ENCODE results near the gene DPYSL4.

DPYSL4 gene

DNA sequence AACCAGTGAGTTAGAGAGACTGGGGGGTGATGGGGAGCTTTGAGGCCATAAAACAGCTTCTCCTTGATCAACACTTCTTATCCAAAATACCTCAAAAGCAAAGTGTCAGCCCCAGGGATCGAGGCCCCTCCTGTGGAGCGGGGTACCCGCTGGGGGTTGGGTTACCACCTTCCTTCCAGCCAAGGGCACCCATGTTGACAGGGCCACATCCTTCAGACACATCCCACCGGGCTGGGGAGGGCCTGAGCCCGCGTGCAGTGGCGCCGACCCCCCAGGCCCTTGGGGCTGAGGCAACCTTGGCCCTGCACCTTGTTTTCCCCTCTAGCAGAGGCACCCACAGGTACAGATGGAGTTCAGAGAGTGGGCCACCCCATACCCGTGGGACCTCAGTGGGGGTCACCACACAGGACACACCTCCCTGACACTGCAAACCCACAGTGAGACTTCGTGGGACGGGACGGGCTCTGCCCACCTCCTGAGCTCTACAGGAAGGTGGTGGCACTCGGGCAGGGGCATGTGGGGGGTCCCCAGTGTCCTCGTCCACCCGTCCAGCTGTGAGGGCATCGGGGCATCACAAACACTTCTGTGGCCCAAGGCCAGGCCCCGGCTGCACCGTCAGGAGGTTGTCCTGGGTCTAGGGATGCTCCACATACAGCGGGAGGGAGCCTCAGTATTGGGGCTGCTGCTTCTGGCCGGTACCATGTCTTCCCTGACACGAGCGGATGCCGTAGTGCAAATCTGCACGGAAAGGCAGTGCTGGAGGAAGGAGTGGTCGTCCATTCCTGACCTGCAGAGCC lies 10.7 kb downstream of the DPYSL4 start:
- no peak for DNase-seq

DNA sequence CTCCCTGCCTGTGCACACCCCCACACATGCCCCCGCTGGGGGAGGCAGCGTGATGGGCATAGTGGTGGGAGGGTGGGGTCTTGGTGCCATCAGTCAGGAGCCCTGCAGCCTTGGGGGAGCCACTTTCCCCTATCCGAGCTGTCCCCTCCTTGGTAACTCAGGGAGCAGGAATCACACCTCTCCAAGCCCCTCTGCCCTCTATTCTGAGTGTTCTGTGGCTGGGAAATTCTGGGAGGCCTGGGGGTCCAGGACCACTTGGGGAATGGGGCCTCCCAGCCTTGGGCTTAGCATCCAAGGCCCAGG lies 11.3 kb downstream of the DPYSL4 start:
- no peak for DNase-seq

DNA sequence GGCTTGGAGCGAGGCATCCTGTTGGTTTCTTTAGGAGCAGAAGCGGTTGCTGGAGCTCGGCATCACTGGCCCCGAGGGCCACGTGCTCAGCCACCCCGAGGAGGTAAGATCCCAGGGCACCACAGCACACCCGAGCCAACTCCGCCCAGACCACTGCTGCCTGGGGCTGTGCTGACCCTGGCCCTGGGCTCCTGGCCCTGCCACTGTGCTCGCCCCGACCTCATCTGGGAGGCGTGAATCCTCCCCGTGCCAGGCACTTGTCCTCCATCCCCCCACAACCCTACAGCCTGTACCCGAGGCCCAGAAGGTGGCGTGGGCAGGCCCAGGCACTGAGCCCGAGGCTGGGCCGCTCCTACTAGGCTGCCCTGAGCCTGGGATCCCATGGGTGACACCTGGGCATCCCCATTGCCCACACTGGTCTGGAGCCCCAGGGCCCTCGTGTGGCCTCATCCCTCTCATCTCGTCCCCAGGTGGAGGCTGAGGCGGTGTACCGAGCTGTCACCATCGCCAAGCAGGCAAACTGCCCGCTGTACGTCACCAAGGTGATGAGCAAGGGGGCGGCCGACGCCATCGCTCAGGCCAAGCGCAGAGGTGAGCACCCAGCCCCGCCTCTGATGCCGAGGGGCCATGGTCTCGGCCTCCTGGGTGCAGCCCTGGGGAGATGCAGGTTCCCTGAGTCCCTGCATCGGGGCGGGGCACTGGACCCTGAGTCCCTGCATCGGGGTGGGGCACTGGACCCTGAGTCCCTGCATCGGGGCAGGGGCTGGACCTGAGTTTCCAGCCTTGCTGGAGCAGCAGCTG lies 11.8 kb downstream of the DPYSL4 start:
- no peak for DNase-seq

DNA sequence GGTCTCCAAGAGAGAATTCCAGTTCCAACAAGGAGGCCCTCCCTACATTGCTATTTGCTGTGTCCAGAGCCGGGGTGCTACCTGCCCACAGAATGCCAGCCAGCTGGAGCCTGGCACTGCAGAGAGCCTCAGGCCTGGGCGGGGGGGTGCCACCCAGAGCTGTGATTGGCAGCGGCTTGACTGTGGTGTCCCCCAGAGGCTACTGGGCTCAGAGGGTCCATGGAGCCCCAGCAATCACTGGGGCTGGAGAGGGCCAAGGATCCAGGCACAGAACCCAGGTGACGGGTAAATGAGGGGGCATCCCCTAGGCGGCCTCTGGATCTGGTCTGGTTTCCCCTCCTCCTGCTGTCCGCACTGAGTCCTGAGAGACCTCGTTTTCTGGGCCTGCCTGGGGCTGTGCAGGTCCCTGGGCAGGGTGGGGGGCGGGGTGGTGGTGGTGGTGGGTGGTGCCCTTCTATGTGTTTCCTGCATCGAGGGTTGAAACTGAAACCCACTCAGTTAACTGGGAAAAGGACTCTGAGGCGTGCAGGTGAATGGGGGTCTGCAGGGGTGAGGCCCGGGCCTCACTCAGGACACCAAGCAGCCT lies 12.6 kb downstream of the DPYSL4 start:
- no peak for DNase-seq

DNA sequence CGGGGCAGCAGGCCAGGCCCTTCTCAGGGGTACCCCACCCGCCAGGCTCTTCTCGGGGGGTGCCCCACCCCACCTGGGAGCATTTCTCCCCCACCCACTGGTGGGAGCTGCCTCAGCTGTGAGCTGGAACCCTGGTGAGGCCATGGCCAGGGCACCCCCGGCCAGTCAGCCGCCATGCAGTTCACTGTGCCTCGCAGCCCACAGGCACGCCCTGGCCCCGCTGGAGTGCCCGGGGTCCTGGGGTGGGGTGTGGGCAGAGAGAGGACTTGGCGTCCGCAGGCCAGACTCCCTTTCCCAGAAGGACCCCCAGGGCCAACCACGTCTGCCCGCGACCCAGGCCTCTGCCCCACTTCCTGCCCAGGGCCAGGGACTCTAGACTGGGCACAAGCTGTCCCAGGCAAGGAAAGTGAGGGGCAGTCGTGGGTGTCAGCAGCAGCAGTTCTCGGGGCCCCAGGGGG lies 13.1 kb downstream of the DPYSL4 start:
- no peak for DNase-seq

DNA sequence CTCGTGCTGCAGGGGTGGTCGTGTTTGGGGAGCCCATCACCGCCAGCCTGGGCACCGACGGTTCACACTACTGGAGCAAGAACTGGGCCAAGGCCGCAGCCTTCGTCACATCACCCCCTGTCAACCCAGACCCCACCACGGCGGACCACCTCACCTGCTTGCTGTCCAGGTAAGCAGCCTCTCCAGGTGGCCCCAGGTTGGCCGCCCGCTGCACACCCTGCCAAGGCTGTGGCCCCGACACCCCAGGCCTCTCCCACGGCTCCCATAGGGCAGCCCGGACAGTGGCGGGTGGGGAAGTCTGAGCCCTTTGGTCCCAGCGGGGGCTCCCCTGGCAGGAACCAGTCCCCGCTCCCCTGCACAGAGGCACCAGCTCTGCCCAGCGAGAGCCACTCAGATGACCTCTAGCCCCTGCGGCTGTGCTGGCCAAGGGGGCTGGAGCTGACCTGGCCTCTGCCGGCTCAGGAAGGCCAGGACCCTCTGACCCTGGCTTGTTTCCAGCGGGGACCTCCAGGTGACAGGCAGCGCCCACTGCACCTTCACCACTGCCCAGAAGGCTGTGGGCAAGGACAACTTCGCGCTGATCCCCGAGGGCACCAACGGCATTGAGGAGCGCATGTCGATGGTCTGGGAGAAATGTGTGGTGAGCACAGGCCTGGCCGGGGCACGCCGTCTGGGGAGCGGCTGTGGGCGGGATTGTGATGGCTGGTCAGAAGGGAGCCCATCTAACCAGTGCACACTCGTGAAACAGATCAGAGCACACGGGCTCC lies 13.8 kb downstream of the DPYSL4 start:
- no peak for DNase-seq

DNA sequence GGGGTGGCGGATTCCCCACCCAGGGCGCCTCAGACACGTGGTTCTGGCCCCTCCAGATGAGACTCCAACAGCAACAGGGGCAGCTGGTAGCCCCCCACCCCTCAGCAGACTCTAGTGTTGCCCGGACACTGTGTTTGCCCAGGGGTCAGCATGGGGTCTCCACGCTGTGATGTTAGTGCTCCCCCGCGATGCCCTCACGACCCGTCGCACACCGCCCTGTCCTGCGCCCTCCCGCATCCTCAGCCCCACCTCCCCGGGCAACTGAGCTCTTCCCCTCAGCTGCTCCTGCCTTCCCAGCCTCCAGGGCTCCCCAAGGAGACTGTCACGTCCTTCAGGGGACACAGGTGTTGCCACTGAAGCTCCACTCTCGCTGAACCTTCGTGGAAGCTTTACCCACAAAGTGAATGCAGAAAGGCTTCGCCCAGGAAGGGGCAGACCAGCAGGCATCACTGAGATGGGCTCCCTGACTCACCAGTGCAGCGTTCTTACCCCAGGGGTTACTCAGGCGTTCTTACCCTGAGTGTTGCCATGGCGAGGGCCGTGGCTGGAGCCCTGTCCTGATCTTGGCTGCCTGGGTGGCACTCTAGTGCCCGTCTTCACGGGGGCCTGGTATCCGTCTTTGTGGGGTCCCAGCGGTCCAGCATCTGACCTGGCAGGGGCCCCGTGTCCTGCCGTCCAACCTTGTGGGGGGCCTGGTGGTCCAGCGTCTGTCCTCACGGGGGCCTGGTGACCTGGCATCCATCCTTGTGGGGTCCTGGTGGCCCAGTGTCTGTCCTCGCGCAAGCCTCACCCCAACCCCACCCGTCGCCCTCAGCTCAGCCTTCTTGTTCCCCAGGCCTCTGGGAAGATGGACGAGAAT lies 14.6 kb downstream of the DPYSL4 start:
- DNase-seq, result no peak

DNA sequence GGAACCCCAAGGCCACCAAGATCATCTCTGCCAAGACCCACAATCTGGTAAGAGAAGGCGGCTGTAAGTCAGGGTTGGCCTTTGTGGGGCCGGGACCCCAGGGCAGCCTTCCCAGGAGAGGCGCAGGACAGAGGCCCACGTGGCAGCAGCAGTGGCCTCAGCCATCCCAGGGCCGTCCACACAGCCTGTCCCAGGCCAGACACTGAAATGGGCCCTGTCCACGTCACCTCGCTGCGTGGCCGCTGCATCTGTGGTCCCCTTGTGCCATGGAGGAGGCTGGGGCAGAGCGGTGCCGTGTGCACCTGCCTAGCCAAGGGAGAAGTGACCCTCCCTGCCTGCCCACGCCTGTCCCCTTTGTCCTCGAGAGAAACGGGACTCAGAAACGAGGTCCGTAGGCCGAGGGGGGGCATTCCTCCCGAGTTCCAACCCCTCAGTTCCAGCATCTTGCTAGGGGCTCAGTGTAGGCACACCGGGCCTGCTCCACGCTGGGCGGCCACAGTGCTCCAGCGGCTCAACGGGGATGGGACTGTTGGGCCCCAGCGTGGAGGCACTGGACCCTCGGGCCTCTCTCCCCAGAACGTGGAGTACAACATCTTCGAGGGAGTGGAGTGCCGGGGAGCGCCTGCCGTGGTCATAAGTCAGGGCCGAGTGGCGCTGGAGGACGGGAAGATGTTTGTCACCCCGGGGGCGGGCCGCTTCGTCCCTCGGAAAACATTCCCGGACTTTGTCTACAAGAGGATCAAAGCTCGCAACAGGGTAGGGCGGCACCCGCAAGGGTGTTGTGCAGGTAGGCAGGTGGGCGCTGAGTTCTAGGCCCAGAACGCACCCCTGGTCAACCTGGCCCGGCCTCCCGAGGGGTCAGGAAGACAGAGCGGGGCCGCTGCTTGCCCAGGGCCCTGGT lies 15.6 kb downstream of the DPYSL4 start:
- no peak for DNase-seq

DNA sequence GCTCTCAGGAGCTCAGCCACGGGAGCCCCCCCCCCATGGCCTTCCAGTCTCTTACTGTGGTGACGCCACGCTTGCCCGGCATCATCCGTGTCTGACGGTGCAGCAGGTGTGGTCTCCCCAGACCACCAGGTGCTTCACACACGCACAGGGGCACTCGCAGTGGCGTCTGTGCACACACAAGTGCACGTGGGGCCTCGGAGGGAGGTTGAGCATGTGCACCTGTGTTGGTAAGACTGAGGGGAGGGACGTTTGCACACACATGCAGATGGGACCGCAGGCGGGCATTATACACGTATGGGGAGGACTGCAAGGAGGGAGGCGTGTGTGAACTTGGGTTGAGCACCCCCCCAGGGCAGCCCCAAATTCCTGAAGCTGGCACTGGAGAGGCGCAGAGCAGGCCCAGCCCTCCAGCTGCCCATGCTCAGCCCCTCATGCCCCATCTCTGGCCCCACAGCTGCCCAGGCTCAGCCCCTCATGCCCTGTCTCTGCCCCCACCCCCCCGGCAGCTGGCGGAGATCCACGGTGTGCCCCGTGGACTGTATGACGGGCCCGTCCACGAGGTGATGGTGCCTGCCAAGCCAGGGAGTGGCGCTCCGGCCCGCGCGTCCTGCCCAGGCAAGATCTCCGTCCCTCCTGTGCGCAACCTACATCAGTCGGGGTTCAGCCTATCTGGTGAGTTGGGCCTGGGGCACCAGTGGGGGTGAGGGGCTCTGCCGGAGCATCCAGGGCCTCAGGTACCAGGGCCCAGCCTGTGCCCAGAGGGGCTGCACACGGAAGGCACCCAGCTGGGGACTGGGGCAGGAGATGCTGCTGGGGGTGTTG lies 16.7 kb downstream of the DPYSL4 start:
- no peak for DNase-seq

DNA sequence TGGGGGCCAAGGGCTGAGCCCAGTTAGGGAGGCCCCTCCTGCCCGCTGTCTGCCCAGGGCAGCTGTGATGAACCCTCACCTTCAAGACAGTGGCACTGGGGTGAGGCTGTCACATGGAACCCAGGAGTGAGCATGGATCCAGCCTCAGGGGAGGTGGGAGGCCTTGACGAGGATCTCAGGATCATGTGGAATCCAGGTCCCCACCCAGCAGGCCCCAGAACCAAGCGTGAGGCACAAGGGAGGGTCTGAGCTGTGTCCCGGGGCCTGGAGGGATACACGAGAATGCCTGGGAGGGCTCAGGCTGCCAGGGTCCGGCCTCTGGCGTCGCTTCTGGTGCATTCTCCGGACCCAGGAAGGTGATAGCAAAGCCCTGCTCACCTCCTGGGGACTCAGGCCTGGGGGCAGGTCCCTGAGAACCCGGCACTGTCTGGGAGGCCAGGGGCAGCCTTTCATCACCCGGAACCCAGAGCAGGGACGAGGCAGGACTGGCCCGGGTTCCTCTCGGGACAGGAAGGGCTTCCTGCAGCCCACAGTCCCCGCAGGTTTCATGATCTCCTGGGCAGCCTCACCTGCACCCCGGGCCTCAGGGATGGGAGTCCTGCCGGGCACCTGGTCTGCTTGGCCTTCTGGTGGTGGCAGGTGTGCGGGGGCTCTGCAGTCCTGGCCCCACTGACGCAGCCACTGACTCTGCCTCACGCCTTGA lies 17.5 kb downstream of the DPYSL4 start:
- DNase-seq, result no peak

DNA sequence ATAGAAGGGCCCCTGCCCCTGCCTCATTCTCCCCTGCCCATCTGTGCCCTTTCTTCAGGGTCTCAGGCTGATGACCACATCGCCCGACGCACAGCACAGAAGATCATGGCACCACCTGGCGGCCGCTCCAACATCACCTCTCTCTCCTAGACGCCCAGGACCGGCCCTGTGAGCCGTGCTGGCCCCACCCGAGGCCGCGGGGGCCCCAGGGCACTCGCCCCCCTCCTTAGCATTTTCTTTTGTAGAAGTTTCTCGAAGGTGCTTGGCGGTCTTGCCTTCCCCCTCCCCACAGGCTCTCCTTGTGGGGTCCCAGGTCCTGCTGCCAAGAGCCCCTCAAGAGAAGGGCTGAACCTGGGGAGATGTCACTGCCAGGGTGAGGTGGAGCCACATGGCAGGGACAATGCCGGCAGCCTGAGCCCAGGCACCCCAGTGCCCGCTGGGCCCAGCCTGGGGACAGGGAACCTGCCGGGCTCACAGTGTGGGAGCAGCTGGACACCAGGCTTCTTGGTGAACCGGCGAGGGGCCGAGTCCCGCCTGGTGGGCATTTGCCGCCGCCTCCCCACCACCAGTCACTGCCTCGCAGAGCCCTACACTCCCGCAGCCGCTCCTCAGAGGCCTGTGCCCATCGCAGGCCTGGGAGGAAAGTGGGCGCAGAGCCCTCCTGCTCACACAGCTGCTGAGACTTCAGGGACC lies 18.2 kb downstream of the DPYSL4 start:
- no peak for DNase-seq

DNA sequence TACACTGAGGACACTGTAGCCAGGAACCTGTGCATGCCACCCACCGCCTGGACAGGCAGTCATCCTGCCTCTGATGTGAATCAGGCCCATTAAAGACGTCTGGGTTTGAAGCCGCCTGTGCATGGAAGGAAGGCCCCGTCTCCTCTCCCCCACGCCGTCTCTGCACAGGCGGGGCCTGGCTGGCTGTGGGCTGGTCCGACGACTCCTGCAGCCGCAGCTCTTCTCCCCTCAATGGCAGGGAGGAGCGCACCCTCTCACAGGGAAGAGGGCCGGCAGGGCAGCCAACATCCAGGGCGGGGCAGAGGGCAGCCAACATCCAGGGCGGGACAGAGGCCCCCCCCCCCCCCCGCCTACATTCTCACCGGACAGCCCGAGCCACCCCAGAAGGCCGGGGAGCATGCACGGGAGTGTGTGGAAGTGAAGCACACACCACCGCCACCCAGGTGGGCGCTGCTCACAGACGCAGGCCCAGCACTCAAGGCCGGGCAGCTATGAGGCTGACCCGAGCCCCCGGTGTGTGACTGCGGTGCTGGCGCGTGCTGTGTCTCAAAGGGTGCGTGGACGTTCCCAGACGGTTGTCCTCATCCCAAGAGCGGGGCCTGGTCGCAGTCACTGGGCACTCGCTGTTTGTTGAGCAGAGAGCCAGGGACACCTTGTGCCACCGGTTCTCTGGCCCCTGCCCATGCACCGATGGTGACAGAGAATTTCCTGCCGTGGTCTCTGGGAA lies 19.1 kb downstream of the DPYSL4 start:
- no peak for DNase-seq

DNA sequence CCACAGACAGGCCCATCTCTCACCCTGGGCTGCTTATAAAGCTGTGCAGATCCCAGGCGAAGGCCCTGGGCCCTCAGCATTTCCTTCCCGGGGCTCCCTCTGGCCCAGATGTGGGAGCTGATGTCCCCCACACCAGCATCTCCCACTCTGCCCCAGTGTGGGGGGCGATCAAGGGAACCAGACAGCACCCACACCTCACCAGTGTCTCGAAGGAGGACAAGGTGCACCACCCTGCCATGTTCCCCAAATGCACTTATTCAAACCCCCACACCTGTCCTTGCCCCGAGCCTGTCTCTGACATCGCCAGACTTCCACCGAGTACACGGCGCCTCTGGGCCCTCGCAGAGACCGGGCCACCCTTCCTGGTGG lies 19.6 kb downstream of the DPYSL4 start:
- DNase-seq, result no peak

DNA sequence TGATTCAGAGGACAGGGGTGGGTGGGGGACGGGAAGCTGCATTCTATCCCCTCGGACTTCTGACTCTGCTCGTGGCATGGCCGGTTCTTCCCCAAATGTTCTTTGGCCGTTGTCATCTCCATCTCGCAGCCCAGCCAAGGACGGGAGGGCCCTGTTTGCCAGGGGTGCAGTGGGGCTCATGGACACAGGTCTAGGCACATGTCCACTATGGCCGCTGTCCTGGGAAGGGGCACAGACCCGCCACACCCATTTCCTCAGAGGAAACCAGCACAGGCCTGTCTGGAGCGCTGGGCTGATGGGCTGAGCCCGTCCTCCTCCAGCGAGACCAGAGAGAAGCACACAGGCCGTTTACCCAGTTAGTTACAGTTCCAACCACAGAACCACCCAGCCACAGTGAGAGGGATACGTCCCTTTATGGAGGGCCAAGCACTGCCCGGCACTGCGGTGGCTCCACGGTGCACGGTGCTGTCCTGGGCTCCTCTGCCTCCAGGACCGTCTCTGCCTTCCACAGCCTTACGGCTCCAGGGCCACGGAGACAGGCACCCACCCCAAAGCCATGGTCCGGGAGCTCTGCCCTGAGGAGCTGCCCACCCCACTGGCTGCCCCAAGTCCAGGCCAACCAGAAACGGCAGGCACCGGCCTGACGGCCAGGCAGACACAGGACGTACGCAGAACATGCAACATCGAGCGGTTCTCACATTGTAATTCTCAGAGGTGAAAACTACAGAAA lies 20.2 kb downstream of the DPYSL4 start:
- DNase-seq, result no peak

DNA sequence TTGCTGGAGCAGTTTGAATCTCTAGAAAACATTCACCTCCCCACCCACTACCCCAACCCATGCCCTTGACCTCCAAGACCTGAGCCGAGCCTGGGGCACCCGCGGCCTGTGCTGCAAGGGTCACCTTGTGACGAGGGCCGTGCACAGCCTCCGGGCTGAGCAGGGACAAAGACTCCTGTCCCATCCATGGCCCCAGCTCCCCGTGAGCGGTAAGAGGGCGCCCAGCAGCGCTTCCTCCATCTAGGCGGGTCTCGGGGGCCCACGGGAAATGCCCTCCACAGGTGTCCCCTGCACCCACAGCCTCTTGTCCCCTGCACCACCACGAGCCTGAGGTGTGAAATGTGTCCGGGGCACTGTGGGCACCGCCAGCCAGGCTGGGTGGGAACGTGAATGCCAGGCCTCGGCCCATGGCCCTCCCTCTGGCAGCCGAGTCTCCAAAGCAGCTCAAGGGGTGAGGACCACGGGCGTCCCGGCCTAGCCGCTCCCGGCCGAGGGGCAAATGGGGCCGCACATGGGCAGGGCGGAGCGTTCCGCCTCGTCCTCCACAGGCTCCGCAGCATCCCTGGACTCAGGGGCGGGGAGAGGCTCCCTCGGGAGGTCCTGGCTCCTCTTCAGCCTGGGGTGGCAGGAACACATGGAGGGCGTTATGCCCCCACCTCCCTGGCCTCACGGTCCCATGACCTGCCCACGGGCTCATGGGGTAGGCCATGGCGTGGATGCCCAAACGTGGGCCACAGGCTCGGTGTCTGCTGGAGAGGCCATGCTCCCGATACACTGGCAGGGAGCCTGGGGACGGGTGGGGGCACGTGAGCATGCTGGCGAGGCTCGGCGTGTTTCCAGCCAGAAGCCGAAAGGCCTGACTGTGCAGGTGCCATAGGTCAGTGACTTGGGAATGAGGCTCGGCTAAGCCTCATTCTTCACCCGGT lies 21.1 kb downstream of the DPYSL4 start:
- no peak for DNase-seq

DNA sequence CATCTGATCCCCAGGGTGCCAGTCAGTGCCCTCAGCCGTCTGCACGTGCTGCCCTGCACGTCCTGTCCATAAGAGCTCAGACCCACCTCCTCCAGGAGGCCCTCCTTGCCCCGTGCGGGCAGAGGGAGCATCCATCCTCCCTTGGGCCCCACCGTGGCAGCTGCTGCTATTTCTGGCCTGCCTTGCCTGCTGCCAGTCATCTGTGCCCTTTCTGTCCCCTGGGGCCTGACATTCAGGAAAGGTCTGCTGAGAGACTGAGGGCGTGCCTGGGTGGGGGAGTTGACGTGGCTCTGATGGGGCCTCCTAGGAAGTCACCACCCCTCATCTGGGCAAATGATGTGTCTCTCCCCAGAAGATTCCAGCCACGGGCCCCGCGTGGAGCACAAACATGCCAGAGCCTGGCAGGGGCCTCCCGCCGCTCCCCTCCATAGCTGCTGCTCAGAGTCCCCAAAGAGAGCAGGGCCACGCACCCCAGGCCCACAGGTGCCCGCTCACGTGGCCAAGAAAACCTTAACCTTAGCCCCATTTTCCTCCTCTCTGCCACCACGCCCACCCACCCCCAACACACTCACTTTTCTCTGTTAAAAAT lies 21.8 kb downstream of the DPYSL4 start:
- DNase-seq, result no peak

Data from NCI-H526 treated with DMSO at 0.1 percent for 48 hours (cell line).